DMS53 (cell line): ENCODE measurements around the gene SLC25A34.

Source experiments
- DNase-seq: peaks from one replicate; lab custom pipeline; 2025; lab: John Stamatoyannopoulos, UW

The SLC25A34 gene

DNA sequence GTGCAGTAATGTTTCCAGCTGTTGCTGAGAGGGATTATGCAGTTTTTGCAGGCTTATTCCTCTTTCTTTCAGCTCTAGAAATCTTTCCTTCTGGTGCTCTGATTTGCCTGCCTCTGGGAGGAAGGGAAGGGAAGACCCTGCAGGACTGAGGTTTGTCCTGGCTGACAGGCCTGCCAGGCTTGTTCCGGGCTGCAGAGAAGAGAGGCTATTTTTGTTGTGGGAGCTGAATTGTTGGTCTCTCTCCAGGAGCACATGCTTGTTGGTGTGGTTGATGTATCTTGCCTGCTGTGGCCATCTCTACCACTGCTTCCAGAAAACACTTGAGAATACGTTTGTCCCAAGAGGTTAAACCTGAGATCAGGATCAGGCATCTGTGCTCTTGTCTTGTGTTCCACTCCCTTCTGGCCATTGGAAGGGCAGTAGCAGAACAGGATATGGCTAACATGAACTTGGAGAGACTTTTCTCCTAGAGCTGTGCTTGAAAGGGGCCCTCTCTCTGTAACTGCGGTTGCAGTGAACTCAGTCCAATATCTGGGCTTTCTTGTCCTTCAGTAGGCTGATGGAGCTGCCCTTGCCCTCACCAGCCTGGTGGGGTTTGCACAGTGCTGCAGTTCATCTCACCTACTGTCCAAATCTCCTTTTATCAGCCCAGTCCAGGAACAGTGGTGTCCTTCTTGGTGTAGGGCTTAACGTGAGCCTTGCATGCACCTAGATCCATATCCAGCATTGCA lies 21.5 kb upstream of the SLC25A34 start:
- DNase-seq, result no peak

DNA sequence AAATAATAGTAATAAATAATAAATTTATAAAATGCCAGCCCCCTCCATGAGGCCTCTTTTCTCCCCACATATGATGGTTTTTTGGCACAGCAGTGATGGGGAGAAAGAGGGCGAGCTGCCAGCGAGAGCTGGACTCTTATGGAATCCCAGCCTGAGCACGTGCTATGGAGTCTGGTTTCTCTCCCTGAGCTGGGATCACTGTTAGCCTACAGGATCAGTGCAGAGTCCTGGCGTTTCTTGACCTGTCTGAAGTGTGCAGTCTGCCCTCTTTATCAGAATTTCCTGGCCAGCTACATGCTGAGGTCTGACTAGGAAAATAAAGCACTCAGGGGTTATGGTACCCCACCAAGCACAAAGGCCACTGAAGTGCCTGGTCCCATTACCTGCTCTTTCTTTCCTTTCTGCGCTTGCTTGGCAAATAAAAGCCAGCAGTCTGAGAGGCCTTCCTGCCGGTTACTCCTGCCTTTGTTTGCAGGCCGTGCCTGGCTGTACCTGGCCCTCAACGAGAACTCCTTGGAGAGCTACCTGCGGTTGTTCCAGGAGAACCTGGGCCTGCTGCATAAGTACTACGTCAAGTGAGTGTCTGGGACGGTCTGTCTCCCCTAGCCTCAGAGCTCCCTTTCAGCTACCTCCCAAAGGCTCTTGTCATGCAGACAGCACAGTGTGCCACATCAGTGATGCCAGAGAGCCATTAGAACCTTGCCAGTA lies 18.5 kb upstream of the SLC25A34 start:
- no peak for DNase-seq

DNA sequence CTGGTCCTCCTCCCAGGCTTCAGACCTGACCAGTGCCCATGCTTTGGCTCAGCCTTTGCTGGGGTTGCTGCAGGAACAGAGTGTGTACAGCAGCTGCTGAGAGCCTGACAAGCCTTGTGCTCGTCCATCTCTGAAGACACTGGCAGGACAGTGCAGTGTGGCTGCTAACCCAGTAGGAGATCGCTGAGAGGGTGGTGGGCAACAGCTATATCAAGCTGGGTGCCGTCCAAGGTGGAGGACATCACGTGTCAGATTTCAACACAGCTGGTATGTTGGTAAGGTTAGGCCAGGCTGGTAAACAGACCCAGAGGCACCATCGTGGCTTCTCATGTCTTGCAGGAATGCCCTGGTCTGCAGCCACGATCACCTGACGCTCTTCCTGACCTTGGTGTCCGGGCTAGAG lies 17.9 kb upstream of the SLC25A34 start:
- DNase-seq, result no peak

DNA sequence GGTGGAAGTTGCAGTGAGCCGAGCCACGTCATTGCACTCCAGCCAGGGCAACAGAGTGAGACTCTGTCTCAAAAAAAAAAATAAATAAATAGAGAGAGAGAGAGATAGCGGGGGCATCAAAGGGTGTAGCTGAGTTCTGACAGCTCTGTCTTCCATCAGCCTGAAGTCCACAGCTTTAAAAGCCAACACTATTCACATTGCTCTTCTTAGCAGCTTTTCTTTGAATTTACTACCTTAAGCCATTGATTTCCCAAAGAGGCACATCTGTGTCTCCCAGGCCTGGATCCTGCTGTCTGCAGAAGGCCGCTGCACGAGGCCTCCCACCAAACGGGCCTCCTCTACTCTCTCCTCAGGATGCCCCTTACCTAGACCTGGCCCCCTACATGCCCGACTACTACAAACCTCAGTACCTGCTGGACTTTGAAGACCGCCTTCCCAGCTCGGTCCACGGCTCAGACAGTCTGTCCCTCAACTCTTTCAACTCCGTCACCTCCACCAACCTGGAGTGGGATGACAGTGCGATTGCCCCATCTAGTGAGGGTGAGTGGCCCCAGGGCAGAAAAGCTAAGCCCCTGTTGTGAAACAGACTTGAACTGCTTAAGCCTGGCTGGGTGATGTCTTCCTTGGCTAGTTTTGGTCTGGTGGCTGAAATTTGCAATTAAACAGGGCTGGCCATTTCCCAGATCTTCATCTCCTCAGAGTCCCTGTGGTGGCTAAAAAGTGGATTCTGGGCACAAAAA lies 16.5 kb upstream of the SLC25A34 start:
- DNase-seq, result no peak

DNA sequence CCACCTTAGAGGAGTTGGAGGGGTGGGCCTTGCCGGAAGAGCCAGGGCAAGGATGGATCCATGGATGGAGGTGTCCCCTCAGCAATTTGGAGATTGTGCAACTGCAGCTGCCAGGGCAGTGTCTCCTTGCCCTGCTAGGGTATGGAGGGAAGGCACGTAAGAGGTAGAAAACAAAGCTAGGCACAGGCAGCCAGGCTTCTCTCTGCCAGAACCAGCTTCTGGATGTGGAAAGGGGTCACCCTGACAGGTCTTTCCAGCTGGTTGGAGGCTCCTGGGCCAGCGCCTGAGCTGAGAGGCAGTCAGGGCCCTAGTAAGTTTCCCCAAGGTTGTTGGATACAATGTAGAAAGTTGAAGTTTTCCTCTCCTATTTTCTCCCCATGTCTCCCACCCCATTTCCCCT lies 15.2 kb upstream of the SLC25A34 start:
- no peak for DNase-seq

DNA sequence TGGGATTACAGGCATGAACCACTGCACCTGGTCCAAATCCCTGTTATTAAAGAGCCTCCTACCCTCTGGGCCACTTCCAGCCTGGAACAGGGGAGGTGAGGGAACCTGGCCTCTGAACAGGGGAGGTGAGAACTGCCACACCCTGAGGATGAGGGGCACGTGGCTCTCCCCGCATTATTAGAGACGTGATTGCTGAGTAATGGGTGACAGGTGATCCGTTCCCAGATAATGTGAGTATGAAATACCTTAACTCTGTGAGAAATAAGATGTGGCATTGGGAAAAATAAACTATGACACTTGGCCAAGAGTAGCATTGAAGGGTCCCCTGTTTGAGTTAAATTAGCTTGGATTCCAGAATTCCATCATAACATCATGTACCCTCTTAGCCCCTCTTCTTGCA lies 13.6 kb upstream of the SLC25A34 start:
- DNase-seq, result no peak

DNA sequence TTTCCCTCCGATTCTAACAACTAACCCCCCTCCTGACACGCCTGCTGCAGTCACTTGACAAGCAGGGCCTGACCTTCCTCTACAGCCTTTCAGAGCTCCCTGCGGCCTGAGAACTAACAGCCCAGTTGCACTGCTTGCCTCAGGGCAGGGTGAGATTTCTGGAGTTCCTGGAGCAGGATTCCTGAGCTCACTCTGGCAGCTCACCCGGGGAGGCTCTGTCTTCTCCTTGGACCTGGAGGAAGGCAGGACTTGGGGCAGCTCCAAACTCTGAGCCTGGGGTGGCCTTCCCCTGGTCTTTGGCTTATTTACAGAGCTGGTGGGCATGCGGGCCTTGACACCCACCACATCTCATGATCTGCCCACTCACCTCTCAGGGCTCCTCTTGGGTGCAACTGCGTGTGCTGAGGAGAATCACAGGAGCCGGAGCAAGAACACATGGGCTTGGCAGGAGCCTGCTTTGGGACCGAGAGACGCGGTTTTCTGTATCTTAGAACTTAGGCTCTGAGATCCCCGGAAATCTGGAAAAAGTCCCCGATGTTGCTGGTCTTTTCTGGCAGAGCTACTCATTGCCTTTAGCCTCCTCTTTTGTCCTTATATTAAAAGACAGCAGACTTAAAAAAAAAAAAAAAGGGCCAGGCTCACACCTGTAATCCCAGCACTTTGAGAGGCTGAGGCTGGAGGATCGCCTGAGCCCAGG lies 13.1 kb upstream of the SLC25A34 start:
- DNase-seq, result no peak

DNA sequence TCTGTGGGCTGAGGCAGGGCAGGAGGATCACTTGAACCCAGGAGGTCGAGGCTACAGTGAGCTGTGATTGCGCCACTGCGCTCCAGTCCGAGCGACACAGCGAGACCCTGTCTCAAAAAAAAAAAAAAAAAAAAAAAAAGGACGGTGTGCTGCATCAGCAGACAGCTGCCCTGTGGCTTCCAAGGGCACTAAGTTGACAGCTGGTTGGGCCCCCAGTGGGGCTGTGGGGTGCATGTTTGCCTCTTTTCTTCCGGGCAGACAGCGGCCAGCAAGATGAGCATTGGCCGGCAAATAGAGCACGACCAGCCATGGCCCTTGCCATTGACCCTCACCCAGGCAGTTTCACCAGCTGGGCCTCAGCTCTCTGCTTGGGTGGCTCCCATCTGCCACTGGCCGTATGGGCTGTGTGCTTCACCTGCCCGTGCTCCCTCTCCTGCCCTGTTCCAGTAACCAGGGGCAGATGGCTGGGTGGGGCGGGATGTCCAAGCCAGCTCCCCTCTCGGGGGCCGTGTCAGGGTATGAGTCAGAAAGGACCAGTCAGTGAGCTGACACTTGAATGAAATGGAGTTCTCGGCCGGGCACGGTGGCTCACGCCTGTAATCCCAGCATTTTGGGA lies 12.3 kb upstream of the SLC25A34 start:
- peak; percentile 14 for DNase-seq

DNA sequence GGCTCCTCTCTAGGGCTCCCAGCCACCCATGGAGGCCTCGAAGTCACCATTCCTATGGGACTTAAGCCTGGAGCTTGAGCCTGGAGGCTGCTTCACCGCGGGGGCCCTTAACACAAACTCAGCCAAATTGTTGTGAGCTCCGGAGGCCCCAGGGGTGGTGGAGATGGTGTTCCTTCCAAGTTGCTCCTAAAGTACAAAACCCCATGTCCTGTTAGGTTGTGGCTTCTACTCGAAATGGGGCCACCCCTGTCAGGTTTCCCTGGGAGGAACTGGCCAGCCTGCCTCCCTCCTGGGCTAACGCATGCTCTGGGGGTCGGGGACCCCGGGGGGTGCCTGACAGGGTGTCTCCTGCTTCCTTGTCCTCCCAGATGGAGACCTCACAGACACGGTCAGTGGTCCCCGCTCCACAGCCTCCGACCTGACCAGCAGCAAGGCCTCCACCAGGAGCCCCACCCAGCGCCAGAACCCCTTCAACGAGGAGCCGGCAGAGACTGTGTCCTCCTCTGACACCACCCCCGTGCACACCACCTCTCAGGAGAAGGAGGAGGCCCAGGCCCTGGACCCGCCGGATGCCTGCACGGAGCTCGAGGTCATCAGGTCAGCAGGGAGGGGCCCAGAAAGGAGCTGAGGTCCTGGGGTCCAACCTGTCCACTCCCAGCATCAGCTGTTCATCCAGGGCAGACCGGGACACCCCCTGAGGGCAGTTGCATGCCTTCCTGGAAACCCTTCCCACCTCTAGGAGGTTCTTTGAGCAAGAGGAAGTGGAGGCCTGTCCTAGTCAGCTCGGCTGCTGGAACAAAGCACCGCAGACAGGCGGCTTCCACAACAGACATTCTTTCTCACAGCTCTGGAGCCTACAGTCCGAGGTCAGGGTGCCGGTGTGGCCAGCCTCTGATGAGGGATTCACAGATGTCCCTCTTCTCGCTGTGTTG lies 10.8 kb upstream of the SLC25A34 start:
- no peak for DNase-seq

DNA sequence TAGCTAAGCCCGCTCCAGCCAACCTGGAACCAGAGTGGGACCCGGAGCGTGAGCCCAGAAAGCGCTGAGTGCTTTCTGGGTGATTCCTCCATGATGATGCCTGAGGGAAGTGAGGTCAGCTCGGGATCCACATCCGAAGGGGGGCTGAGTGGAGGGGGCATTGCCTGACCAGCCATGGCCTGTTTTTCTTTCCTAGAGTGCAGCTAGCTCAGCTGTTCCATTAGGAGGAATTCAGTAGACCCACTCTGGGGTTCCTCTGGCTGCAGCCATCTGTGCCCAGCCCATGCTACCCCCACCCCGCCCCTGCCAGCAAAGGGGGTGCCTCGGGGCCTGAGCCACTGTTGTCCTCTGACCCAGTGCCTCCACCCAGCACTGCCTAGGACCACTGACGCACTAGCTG lies 9.6 kb upstream of the SLC25A34 start:
- no peak for DNase-seq

DNA sequence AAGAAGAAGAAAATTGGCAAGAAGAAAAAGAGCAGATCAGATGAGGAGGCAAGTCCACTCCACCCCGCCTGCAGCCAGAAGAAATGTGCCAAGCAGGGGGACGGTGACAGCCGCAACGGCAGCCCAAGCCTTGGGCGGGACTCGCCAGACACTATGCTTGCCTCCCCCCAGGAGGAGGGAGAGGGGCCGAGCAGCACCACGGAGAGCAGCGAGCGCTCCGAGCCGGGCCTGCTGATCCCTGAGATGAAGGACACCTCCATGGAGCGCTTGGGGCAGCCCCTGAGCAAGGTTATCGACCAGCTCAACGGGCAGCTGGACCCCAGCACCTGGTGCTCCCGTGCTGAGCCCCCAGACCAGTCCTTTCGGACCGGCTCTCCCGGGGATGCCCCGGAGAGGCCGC lies 9.0 kb upstream of the SLC25A34 start:
- DNase-seq, result no peak

DNA sequence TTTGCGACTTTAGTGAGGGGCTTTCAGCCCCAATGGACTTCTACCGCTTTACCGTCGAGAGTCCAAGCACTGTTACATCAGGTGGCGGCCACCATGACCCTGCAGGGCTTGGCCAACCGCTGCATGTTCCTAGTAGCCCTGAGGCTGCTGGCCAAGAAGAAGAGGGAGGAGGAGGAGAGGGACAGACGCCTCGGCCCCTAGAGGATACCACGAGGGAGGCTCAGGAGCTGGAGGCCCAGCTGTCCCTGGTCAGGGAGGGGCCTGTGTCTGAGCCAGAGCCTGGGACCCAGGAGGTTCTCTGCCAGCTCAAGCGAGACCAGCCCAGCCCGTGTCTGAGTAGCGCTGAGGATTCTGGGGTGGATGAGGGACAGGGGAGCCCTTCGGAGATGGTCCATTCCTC lies 8.6 kb upstream of the SLC25A34 start:
- DNase-seq, result no peak

DNA sequence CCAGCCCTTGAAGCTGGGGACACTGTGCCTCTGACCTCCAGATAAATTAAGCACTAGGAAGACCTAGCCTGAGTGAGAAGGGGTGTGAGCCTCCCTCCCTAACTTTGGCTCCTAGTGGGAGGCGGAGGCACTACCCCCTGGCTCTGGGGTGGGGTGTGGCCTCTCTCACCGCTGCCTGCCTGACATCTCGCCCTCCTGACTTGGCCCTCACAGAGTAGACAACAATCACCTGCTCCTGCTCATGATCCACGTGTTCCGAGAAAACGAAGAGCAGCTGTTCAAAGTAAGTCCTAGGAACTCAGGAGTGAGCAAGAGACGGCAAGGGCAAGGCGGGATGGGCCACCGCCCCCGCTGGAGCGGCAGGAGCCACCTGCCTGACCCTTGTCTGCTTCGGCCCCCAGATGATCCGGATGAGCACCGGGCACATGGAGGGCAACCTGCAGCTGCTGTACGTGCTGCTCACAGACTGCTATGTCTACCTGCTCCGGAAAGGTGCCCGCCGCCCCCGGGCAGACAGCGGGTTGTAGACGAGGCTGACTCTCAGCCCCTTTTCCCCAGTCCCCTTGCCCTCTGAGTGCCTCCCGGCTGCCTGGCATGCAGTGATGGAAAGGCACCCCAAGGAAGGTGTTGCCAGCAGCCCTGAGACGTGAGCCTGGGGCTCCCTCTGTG lies 8.1 kb upstream of the SLC25A34 start:
- no peak for DNase-seq

DNA sequence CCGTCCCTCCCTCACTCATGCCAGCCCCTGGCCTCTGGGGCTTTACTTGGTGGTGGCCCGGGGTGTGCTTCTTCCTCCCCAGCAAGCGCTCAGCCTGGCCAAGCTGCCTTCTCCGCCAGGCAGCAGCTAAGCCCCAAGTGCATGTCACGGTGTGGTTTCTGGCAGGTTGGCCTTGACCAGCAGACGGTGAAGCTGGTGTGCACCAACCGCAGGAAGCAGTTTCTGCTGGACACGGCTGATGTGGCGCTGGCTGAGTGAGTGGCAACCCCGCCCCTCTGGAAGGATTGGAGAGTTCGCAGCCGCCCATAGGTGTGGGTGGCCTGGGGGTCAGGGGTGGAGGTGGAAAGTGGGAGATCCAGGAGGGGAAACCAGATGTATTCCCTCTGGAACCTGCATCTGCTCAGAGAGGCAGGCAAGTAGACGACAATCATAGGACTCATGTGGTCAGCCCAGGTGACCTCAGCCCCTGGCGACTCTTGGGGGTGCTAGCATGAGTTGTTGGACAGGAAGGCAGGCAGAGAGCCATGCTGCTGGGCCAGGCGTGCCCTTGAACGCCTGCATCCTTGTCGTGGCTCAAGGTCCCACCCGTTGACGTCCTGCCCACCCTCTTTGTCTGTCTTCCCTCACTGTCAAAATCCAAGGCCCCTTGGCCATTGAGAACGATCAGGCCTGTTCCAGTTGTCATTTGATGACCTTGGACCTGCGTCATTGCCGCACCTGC lies 7.0 kb upstream of the SLC25A34 start:
- no peak for DNase-seq

DNA sequence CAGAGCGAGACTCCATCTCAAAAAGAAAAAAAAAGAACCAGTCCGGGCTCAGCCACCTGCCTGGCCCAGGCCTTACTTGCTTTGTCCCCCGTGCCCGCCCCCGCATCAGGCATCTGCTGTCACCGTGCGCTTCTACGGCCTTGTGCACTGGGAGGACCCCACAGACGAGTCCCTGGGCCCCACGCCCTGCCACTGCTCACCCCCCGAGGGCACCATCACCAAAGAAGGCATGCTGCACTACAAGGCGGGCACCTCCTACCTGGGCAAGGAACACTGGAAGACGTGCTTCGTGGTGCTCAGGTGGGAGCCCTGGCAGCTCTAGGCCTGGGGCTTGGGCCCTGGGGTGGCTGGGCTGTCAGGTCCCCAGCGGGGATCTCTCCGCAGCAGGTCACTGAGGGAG lies 5.6 kb upstream of the SLC25A34 start:
- no peak for DNase-seq

DNA sequence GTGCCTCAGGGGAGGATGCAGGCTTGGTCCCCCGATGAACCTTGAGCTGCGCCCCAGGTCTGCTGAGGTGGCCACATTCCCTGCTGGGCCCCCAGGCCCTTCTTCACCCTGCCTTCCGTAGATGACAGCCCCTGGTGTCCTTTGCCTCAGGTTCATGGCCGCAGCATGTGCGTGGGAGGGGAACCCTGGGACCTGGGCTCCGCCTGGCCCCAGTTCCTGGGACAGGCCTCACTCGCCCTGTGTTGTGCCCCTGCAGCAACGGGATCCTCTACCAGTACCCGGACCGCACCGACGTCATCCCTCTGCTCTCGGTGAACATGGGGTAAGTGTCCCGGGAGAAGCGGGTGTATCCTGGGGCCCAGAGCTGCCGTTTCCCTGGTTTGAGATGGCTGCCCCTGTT lies 5.1 kb upstream of the SLC25A34 start:
- DNase-seq, result no peak

DNA sequence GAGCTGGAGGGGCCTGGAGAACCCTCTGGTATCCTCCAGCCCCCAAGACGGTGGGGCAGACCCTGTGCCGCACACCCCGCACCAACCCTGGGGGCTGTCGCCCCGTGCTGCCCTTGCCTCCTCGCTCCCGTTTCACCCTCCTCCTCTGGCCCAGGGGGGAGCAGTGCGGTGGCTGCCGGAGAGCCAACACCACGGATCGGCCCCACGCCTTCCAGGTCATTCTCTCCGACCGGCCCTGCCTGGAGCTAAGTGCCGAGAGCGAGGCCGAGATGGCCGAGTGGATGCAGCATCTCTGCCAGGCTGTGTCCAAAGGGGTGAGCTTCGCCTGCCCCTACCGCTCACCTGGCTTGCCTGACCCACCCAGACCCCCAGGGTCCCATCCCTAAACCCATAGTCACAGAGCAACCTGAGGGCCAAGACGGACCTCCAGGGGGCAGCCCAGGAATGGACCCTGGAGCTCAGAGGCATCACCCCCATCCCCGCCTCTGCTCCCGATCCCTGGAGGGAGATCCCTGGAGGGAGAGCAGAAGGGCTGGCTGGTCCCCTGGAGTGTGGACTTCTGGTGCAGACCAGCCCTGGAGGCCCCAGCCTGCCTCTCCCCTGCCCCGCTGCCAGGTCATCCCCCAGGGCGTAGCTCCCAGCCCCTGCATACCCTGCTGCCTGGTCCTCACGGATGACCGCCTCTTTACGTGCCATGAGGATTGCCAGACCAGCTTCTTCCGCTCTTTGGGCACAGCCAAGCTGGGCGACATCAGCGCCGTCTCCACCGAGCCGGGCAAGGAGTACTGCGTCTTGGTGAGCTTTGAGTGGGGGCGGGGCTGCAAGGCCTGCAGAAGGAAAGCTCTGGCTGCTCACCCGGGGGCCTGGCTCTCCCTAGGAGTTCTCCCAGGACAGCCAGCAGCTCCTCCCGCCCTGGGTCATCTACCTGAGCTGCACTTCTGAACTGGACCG lies 4.0 kb upstream of the SLC25A34 start:
- DNase-seq, result no peak

DNA sequence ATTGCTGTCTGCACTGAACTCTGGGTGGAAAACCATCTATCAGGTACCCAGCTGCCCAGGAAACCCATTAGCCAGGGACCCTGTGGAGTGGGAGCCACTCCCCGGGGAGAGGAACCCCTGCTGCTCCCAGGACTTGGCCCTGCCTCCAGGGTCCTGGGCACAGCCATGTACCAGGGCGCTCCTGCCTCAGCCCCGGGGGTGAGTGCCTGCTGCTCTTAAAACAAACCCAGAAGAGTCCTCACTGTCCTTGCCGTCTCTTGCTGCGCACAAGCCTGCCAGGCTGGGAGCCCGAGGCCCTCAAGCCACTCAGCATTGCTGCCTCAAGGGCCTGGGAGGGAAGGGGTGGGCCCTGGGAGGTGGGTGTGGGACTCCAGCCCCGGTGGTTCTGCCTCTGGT lies 3.4 kb upstream of the SLC25A34 start:
- DNase-seq, result no peak
